Upper lobe of right lung (tissue), 1 donor: ENCODE measurements around the gene CD300H. TPM values are rescaled to one million over a fixed set of nuclear protein-coding genes. Genes with fewer than 3 reads are reported as not detected.

Source experiments
- ATAC-seq: fragments of 200-7000 bp; cut with Tn5 transposase; one replicate; pipeline ENCODE4 v1.9.1; 2020; ENCODE audit warnings: mild to moderate bottlenecking, moderate library complexity
- DNase-seq: peaks from one replicate; pipeline ENCODE4 v3.0.0-alpha.2; 2020
- H3K27ac ChIP-seq: fragments of 200-600 bp; one replicate; pipeline ENCODE4 v1.8.0; 2022
- H3K27me3 ChIP-seq: fragments of 200-600 bp; one replicate; pipeline ENCODE4 v1.8.0; 2022; ENCODE audit warnings: mild to moderate bottlenecking
- H3K36me3 ChIP-seq: fragments of 200-600 bp; one replicate; pipeline ENCODE4 v1.8.0; 2022
- H3K4me1 ChIP-seq: fragments of 200-600 bp; one replicate; pipeline ENCODE4 v1.8.0; 2022
- H3K4me3 ChIP-seq: fragments of 200-600 bp; one replicate; pipeline ENCODE4 v1.8.0; 2022; ENCODE audit warnings: mild to moderate bottlenecking
- H3K9me3 ChIP-seq: fragments of 200-600 bp; one replicate; pipeline ENCODE4 v1.8.0; 2022
- intact Hi-C: fragments of 100-400 bp; cut with DNase I; formaldehyde crosslinking; loops from one replicate; pipeline ENCODE4 v1.11.0; 2022
- total RNA-seq: library from RNA; stranded (reverse); fragmentation: NEBNext Ultra II Directional; extraction: Animal tissue kit (Norgen Biotek cat#: 25700); gene quantifications from one replicate; pipeline ENCODE4 v1.2.1, GENCODE V29; 2021
- TF ChIP-seq, protein P1 (sequence below): fragments of 200-600 bp; IDR thresholded peaks from one replicate; pipeline ENCODE4 v1.8.0; 2022; ENCODE audit warnings: antibody characterized with exemption
- donor health status: DM: no; HTN: yes; CAD: no; lungs with severe emphysema.

CD300H gene
- total RNA-seq, 1 donor from 2014 or later = not detected

- no peak overlapping the region for H3K27ac ChIP-seq
- intact Hi-C loops = no loop called here
- H3K4me3 ChIP-seq = no peak overlapping the region
- DNase-seq = no peak
- ATAC-seq = no peak
- H3K9me3 ChIP-seq = no peaks in the 10 kb centered on the region
- H3K36me3 ChIP-seq = no peaks in the 10 kb centered on the region
- TF ChIP-seq, protein P1, sequence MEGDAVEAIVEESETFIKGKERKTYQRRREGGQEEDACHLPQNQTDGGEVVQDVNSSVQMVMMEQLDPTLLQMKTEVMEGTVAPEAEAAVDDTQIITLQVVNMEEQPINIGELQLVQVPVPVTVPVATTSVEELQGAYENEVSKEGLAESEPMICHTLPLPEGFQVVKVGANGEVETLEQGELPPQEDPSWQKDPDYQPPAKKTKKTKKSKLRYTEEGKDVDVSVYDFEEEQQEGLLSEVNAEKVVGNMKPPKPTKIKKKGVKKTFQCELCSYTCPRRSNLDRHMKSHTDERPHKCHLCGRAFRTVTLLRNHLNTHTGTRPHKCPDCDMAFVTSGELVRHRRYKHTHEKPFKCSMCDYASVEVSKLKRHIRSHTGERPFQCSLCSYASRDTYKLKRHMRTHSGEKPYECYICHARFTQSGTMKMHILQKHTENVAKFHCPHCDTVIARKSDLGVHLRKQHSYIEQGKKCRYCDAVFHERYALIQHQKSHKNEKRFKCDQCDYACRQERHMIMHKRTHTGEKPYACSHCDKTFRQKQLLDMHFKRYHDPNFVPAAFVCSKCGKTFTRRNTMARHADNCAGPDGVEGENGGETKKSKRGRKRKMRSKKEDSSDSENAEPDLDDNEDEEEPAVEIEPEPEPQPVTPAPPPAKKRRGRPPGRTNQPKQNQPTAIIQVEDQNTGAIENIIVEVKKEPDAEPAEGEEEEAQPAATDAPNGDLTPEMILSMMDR = no peak
- no peaks in the 10 kb centered on the region for H3K27me3 ChIP-seq
- no peaks in the 10 kb centered on the region for H3K4me1 ChIP-seq
Measured at GRCh38 chr17:74516561-74517328, 50.6 kb downstream of the CD300H start.

- no peak overlapping the region for H3K27ac ChIP-seq
- H3K4me1 ChIP-seq = no peaks in the 10 kb centered on the region
- intact Hi-C loops = no loop called here
- DNase-seq (no peak), ATAC-seq (no peak)
- no peak overlapping the region for H3K4me3 ChIP-seq
- H3K36me3 ChIP-seq = no peaks in the 10 kb centered on the region
- no peaks in the 10 kb centered on the region for H3K9me3 ChIP-seq
- TF ChIP-seq, protein P1 = no peak
- no peaks in the 10 kb centered on the region for H3K27me3 ChIP-seq
Measured at GRCh38 chr17:74515941-74516340, 51.4 kb downstream of the CD300H start.

DNA sequence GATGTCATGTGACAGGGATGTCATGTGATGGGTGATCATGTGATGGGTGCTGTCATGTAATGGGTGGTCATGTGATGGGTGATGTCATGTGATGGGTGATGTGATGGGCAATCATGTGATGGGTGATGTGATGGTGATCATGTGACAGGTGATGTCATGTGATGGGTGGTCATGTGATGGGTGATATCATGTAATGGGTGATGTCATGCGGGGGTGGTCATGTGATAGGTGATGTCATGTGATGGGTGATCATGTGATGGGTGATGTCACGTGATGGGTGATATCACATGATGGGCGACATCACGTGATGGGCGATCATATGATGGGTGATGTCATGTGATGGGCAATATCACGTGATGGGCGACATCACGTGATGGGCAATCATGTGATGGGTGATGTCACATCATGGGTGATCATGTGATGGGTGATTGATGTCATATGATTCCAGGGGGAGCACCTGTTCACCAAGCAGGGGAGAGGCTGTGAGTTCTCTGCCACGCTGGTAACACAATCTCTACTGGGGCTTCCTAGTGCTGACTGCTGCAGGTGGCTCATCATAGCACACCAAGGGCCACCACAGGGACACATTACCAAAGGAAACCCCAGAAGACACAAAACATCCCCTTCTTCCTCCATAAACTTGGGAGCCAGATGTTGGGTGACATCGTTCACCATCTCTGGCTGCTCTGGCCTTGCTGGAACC, 52.5 kb downstream of the CD300H start:
- no peak for ATAC-seq
- Histone ChIP-seq H3K4me1 (no peaks in the 10 kb centered on the region), H3K36me3 (no peaks in the 10 kb centered on the region), H3K27ac (no peak overlapping the region), H3K4me3 (no peak overlapping the region), H3K27me3 (no peaks in the 10 kb centered on the region), H3K9me3 (no peaks in the 10 kb centered on the region)
- TF ChIP-seq, protein P1 = no peak
- no peak for DNase-seq
- intact Hi-C loops = no loop called here

- TF ChIP-seq, protein P1 = no peak
- Histone ChIP-seq H3K27ac (no peak overlapping the region), H3K4me1 (no peaks in the 10 kb centered on the region), H3K4me3 (no peak overlapping the region), H3K9me3 (no peaks in the 10 kb centered on the region), H3K27me3 (no peaks in the 10 kb centered on the region), H3K36me3 (no peaks in the 10 kb centered on the region)
- ATAC-seq (no peak), DNase-seq (no peak)
- intact Hi-C loops = no loop called here
Measured at GRCh38 chr17:74513987-74514631, 53.2 kb downstream of the CD300H start.

GRCh38 chr17:74512624-74513091, 54.7 kb downstream of the CD300H start:
- Histone ChIP-seq H3K27me3 (no peaks in the 10 kb centered on the region), H3K27ac (peak overlapping the region; percentile 25), H3K9me3 (no peaks in the 10 kb centered on the region), H3K36me3 (no peaks in the 10 kb centered on the region), H3K4me1 (no peaks in the 10 kb centered on the region), H3K4me3 (no peak overlapping the region)
- peak; percentile 86 for ATAC-seq
- intact Hi-C loops = no loop called here
- TF ChIP-seq, protein P1 = no peak
- no peak for DNase-seq
